MM.1S (cell line): ENCODE results near the gene RIMKLB.

Experiments
- DNase-seq: peaks from one replicate; pipeline ENCODE4 v3.0.0-alpha.2; 2015
- H2AFZ ChIP-seq: fragments of 300-600 bp; sonication (generic); 2 replicates; pipeline ENCODE4 v1.6.0; 2016; ENCODE audit warnings: antibody characterized with exemption, low read length
- H3F3A ChIP-seq: fragments of 300-600 bp; sonication (generic); 2 replicates; pipeline ENCODE4 v1.6.1; 2016; ENCODE audit warnings: mild to moderate bottlenecking, antibody characterized with exemption, low read length, moderate library complexity, mixed read lengths; ENCODE audit not compliant: insufficient read depth
- H3K27ac ChIP-seq: fragments of 300-600 bp; sonication (generic); 2 replicates; pipeline ENCODE4 v1.5.1; 2016; ENCODE audit warnings: mild to moderate bottlenecking, low read length
- H3K27me3 ChIP-seq: fragments of 300-600 bp; sonication (generic); replicated peaks from 2 replicates; pipeline ENCODE4 v1.6.0; 2016; ENCODE audit warnings: low read length; ENCODE audit not compliant: insufficient read depth
- H3K36me3 ChIP-seq: fragments of 300-600 bp; sonication (generic); replicated peaks from 2 replicates; pipeline ENCODE4 v1.6.1; 2016; ENCODE audit warnings: mild to moderate bottlenecking, low read length, mixed read lengths; ENCODE audit not compliant: insufficient read depth
- H3K4me1 ChIP-seq: fragments of 300-600 bp; sonication (generic); 2 replicates; pipeline ENCODE4 v1.6.1; 2016; ENCODE audit warnings: low read length, mixed read lengths
- H3K4me2 ChIP-seq: fragments of 300-600 bp; sonication (generic); 2 replicates; pipeline ENCODE4 v1.6.0; 2016; ENCODE audit warnings: low read depth, low read length
- H3K4me3 ChIP-seq: fragments of 300-600 bp; sonication (generic); 2 replicates; pipeline ENCODE4 v1.5.1; 2016; ENCODE audit warnings: low read length, mixed read lengths
- H3K79me2 ChIP-seq: fragments of 300-600 bp; sonication (generic); 2 replicates; pipeline ENCODE4 v1.6.1; 2016; ENCODE audit warnings: mixed run types, low read length, mixed read lengths
- H3K9ac ChIP-seq: fragments of 300-600 bp; sonication (generic); 2 replicates; pipeline ENCODE4 v1.6.1; 2016; ENCODE audit warnings: low read length, mixed read lengths
- H3K9me2 ChIP-seq: fragments of 300-600 bp; sonication (generic); replicated peaks from 2 replicates; pipeline ENCODE4 v1.6.1; 2016; ENCODE audit warnings: mild to moderate bottlenecking, low read length, mixed read lengths; ENCODE audit not compliant: insufficient read depth
- H3K9me3 ChIP-seq: fragments of 300-600 bp; sonication (generic); replicated peaks from 2 replicates; pipeline ENCODE4 v1.6.1; 2016; ENCODE audit warnings: mild to moderate bottlenecking, low read length, mixed read lengths; ENCODE audit not compliant: insufficient read depth
- H4K20me1 ChIP-seq: fragments of 300-600 bp; sonication (generic); 2 replicates; pipeline ENCODE4 v1.6.1; 2016; ENCODE audit warnings: mild to moderate bottlenecking, low read length, moderate library complexity, mixed read lengths; ENCODE audit not compliant: insufficient read depth
- CTCF ChIP-seq: fragments of 300-600 bp; sonication (generic); IDR thresholded peaks from 2 replicates; pipeline ENCODE4 v1.5.1; 2016; ENCODE audit warnings: antibody characterized with exemption, low read length, mixed read lengths
- EZH2 ChIP-seq: fragments of 300-600 bp; sonication (generic); optimal IDR thresholded peaks from 2 replicates; pipeline ENCODE3; 2017; ENCODE audit warnings: low read depth, mild to moderate bottlenecking, antibody characterized with exemption, low read length, mixed read lengths
- EZH2phosphoT487 ChIP-seq: fragments of 300-600 bp; sonication (generic); IDR thresholded peaks from 2 replicates; pipeline ENCODE4 v1.6.1; 2018; ENCODE audit warnings: antibody characterized with exemption, low read length

RIMKLB gene

DNA sequence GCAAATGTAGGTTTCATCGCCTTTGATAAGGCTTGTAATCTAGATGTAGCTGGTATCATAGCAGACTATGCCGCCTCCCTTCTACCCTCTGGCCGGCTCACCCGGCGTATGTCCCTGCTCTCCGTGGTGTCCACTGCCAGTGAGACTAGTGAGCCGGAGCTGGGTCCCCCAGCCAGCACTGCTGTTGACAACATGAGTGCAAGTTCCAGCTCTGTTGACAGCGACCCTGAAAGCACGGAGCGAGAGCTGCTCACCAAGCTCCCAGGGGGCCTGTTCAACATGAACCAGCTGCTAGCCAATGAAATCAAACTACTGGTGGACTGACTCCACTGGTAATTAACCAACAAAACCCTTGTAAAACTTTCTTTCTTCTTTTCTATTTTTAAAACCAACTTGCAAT lies 75.7 kb downstream of the RIMKLB start:
- Histone ChIP-seq H3K9me3 (no peaks in the 10 kb centered on the region), H3K9ac (no peak overlapping the region), H3K79me2 (no peaks in the 10 kb centered on the region), H3K27ac (no peak overlapping the region), H3K4me1 (no peaks in the 10 kb centered on the region), H3K27me3 (no peaks in the 10 kb centered on the region), H3K4me3 (no peak overlapping the region), H3K9me2 (no peaks in the 10 kb centered on the region), H3F3A (no peaks in the 10 kb centered on the region), H3K4me2 (no peak overlapping the region), H3K36me3 (no peaks in the 10 kb centered on the region), H2AFZ (no peak overlapping the region), H4K20me1 (no peaks in the 10 kb centered on the region)
- TF ChIP-seq CTCF, result no peak
- no peak for TF ChIP-seq EZH2
- no peak for TF ChIP-seq EZH2phosphoT487
- no peak for DNase-seq

DNA sequence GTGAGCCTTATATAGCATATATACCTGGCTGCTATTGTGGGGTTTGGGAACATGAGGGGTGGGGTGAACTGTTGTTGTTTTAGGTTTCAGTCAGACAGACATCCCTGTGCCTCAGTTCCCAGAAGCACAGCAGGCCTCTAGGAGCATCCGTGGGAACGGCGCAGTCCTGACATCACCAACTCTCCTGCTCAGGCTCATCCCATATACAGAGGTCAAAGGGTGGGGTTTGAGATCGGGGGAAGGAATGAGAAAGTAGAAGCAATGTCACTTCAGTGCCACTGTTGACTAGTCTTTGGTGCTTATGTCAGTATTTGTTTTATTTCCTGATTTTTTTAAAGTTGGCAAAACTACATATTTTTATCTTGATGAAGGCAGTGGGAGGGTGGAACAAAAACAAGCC lies 81.5 kb downstream of the RIMKLB start:
- H3K27ac ChIP-seq, result no peak overlapping the region
- H3K9me3 ChIP-seq, result no peaks in the 10 kb centered on the region
- H3K79me2 ChIP-seq, result no peaks in the 10 kb centered on the region
- H4K20me1 ChIP-seq, result no peaks in the 10 kb centered on the region
- H3K9me2 ChIP-seq, result no peaks in the 10 kb centered on the region
- H3K36me3 ChIP-seq, result no peaks in the 10 kb centered on the region
- no peak for DNase-seq
- H3K9ac ChIP-seq, result no peak overlapping the region
- no peak overlapping the region for H2AFZ ChIP-seq
- no peak for TF ChIP-seq EZH2phosphoT487
- TF ChIP-seq CTCF, result no peak
- no peak for TF ChIP-seq EZH2
- no peaks in the 10 kb centered on the region for H3K4me1 ChIP-seq
- no peaks in the 10 kb centered on the region for H3F3A ChIP-seq
- H3K27me3 ChIP-seq, result no peaks in the 10 kb centered on the region
- H3K4me2 ChIP-seq, result no peak overlapping the region
- H3K4me3 ChIP-seq, result no peak overlapping the region

- no peak overlapping the region for H2AFZ ChIP-seq
- H3F3A ChIP-seq, result no peaks in the 10 kb centered on the region
- no peak for DNase-seq
- H3K4me1 ChIP-seq, result no peaks in the 10 kb centered on the region
- no peak overlapping the region for H3K27ac ChIP-seq
- H3K4me3 ChIP-seq, result no peak overlapping the region
- no peak overlapping the region for H3K9ac ChIP-seq
- H3K79me2 ChIP-seq, result no peaks in the 10 kb centered on the region
- H3K9me2 ChIP-seq, result no peaks in the 10 kb centered on the region
- no peaks in the 10 kb centered on the region for H3K36me3 ChIP-seq
- H4K20me1 ChIP-seq, result no peaks in the 10 kb centered on the region
- TF ChIP-seq CTCF, result no peak
- no peak for TF ChIP-seq EZH2phosphoT487
- TF ChIP-seq EZH2, result no peak
- H3K27me3 ChIP-seq, result no peaks in the 10 kb centered on the region
- no peak overlapping the region for H3K4me2 ChIP-seq
- H3K9me3 ChIP-seq, result no peaks in the 10 kb centered on the region
Measured at GRCh38 chr12:8779862-8780261, 82.1 kb downstream of the RIMKLB start.
